SK-N-SH treated with all-trans-retinoic acid at 6 μM for 48 hours (cell line): Measurements from ENCODE around the gene ANKRD13A.
A peak's percentile ranks its signal among the peaks of the same experiment; 100 is the strongest.

ENCODE experiments used
- ATAC-seq: fragments of 200-7000 bp; cut with Tn5 transposase; 3 replicates; pipeline ENCODE4 v1.9.1; 2020; ENCODE audit warnings: mild to moderate bottlenecking, moderate library complexity
- ARNTL ChIP-seq: fragments of 450-650 bp; formaldehyde crosslinking; IDR thresholded peaks from 2 replicates; pipeline ENCODE4 v1.5.0; 2020; ENCODE audit warnings: low read depth, mild to moderate bottlenecking, moderate library complexity, borderline replicate concordance
- BACH2 ChIP-seq: fragments of 250-450 bp; sonication (Bioruptor Pico); IDR thresholded peaks from 2 replicates; pipeline ENCODE4 v1.9.0; 2021; ENCODE audit warnings: mild to moderate bottlenecking, borderline replicate concordance
- CREB5 ChIP-seq: fragments of 250-450 bp; sonication (Bioruptor Pico); IDR thresholded peaks from 2 replicates; pipeline ENCODE4 v1.5.1; 2020; ENCODE audit warnings: low read depth, mild to moderate bottlenecking, moderate library complexity
- CSDC2 ChIP-seq: fragments of 250-450 bp; sonication (Bioruptor Pico); IDR thresholded peaks from 2 replicates; pipeline ENCODE4 v1.5.0; 2020; ENCODE audit warnings: mild to moderate bottlenecking, moderate library complexity
- CSRNP3 ChIP-seq: fragments of 250-450 bp; sonication (Bioruptor Pico); IDR thresholded peaks from 2 replicates; pipeline ENCODE4 v1.5.1; 2021; ENCODE audit warnings: mild to moderate bottlenecking, moderate library complexity
- ESRRG ChIP-seq: fragments of 250-450 bp; sonication (Bioruptor Pico); IDR thresholded peaks from 2 replicates; pipeline ENCODE4 v1.6.1; 2021; ENCODE audit warnings: mild to moderate bottlenecking
- GLIS3 ChIP-seq: fragments of 250-450 bp; sonication (Bioruptor Pico); IDR thresholded peaks from 2 replicates; pipeline ENCODE4 v1.5.0; 2020; ENCODE audit warnings: mild to moderate bottlenecking, moderate library complexity
- ISL1 ChIP-seq: fragments of 250-450 bp; sonication (Bioruptor Pico); IDR thresholded peaks from 2 replicates; pipeline ENCODE4 v2.1.2; 2022; ENCODE audit warnings: mild to moderate bottlenecking, moderate library complexity
- OSR1 ChIP-seq: fragments of 250-450 bp; sonication (Bioruptor Pico); IDR thresholded peaks from 2 replicates; pipeline ENCODE4 v1.8.0; 2022; ENCODE audit warnings: moderate library complexity, mild to moderate bottlenecking, inconsistent platforms
- POU6F1 ChIP-seq: fragments of 250-450 bp; sonication (Bioruptor Pico); IDR thresholded peaks from 2 replicates; pipeline ENCODE4 v1.8.0; 2021; ENCODE audit warnings: low read depth, mild to moderate bottlenecking, moderate library complexity, borderline replicate concordance
- PPARA ChIP-seq: fragments of 250-450 bp; sonication (Bioruptor Pico); IDR thresholded peaks from 2 replicates; pipeline ENCODE4 v1.5.0; 2020; ENCODE audit warnings: mild to moderate bottlenecking, borderline replicate concordance
- RARB ChIP-seq: fragments of 250-450 bp; sonication (Bioruptor Pico); IDR thresholded peaks from 2 replicates; pipeline ENCODE4 v1.8.0; 2021; ENCODE audit warnings: mild to moderate bottlenecking, moderate library complexity
- SNAI2 ChIP-seq: fragments of 250-450 bp; sonication (Bioruptor Pico); IDR thresholded peaks from 2 replicates; pipeline ENCODE4 v1.5.0; 2020; ENCODE audit warnings: mild to moderate bottlenecking, moderate library complexity
- TCF4 ChIP-seq: fragments of 250-450 bp; sonication (Bioruptor Pico); IDR thresholded peaks from 2 replicates; pipeline ENCODE4 v1.8.0; 2021; ENCODE audit warnings: mild to moderate bottlenecking, moderate library complexity, borderline replicate concordance
- TSHZ2 ChIP-seq: fragments of 250-450 bp; sonication (Bioruptor Pico); IDR thresholded peaks from 2 replicates; pipeline ENCODE4 v1.5.0; 2020; ENCODE audit warnings: mild to moderate bottlenecking, moderate library complexity
- ZC3H10 ChIP-seq: fragments of 250-450 bp; sonication (Bioruptor Pico); IDR thresholded peaks from 2 replicates; pipeline ENCODE4 v1.5.1; 2021; ENCODE audit warnings: mild to moderate bottlenecking, moderate library complexity
- ZFP3 ChIP-seq: fragments of 250-450 bp; sonication (Bioruptor Pico); IDR thresholded peaks from 2 replicates; pipeline ENCODE4 v1.5.0; 2020; ENCODE audit warnings: mild to moderate bottlenecking, moderate library complexity
- ZFP30 ChIP-seq: fragments of 450-650 bp; formaldehyde crosslinking; IDR thresholded peaks from 2 replicates; pipeline ENCODE4 v1.5.0; 2022; ENCODE audit warnings: mild to moderate bottlenecking, moderate library complexity
- ZNF565 ChIP-seq: fragments of 450-650 bp; formaldehyde crosslinking; conservative IDR thresholded peaks from 2 replicates; pipeline ENCODE4 v1.5.0; 2020; ENCODE audit warnings: low read depth, mild to moderate bottlenecking, moderate library complexity
- ZNF70 ChIP-seq: fragments of 450-650 bp; formaldehyde crosslinking; IDR thresholded peaks from 2 replicates; pipeline ENCODE4 v1.5.0; 2020; ENCODE audit warnings: mild to moderate bottlenecking, moderate library complexity
- ZNF8 ChIP-seq: fragments of 450-650 bp; formaldehyde crosslinking; IDR thresholded peaks from 2 replicates; pipeline ENCODE4 v1.5.0; 2020; ENCODE audit warnings: mild to moderate bottlenecking, moderate library complexity

Gene ANKRD13A

GRCh38 chr12:109963743-109964429 lies 35.3 kb upstream of the ANKRD13A start:
- peak; percentile 44; the same call in 2 of the 3 replicates for ATAC-seq
- no peak for TF ChIP-seq GLIS3 (CRISPR knock-in tag)
- TF ChIP-seq ZFP3 (CRISPR knock-in tag): no peak
- TF ChIP-seq TCF4 (CRISPR knock-in tag): no peak
- TF ChIP-seq CSDC2 (CRISPR knock-in tag): no peak
- TF ChIP-seq ARNTL (CRISPR knock-in tag): no peak
- no peak for TF ChIP-seq ZNF565 (CRISPR knock-in tag)
- TF ChIP-seq ZFP30 (CRISPR knock-in tag): no peak
- no peak for TF ChIP-seq POU6F1 (CRISPR knock-in tag)
- TF ChIP-seq ESRRG: no peak
- TF ChIP-seq CSRNP3 (CRISPR knock-in tag): no peak
- no peak for TF ChIP-seq CREB5 (CRISPR knock-in tag)
- TF ChIP-seq RARB (CRISPR knock-in tag): no peak

- TF ChIP-seq CSRNP3 (CRISPR knock-in tag) (no peak), ZC3H10 (CRISPR knock-in tag) (no peak), ISL1 (no peak), ESRRG (no peak), ZNF8 (CRISPR knock-in tag) (no peak), RARB (CRISPR knock-in tag) (no peak), TSHZ2 (CRISPR knock-in tag) (no peak), ZFP3 (CRISPR knock-in tag) (no peak), CSDC2 (CRISPR knock-in tag) (no peak), OSR1 (no peak), TCF4 (CRISPR knock-in tag) (no peak), ARNTL (CRISPR knock-in tag) (no peak), BACH2 (no peak)
- no peak for ATAC-seq
Measured at GRCh38 chr12:109966546-109966945, 32.7 kb upstream of the ANKRD13A start.

- no peak for ATAC-seq
- TF ChIP-seq PPARA (CRISPR knock-in tag) (no peak), ZC3H10 (CRISPR knock-in tag) (no peak), ZNF70 (CRISPR knock-in tag) (no peak), CSDC2 (CRISPR knock-in tag) (no peak), TSHZ2 (CRISPR knock-in tag) (no peak), BACH2 (no peak), RARB (CRISPR knock-in tag) (no peak), ZFP3 (CRISPR knock-in tag) (no peak), CSRNP3 (CRISPR knock-in tag) (no peak), SNAI2 (no peak), OSR1 (no peak), ZFP30 (CRISPR knock-in tag) (no peak), ESRRG (no peak), GLIS3 (CRISPR knock-in tag) (no peak), ARNTL (CRISPR knock-in tag) (no peak), TCF4 (CRISPR knock-in tag) (no peak), ZNF8 (CRISPR knock-in tag) (no peak), ZNF565 (CRISPR knock-in tag) (no peak)
Measured at GRCh38 chr12:109967383-109968031, 31.7 kb upstream of the ANKRD13A start.
